Body of pancreas (tissue), 4 donors: ENCODE results near the gene IQSEC1. TPM values are rescaled to one million over a fixed set of nuclear protein-coding genes. Genes with fewer than 3 reads are reported as not detected.

Experiments
- ATAC-seq: fragments of 150-250 bp; one replicate; pipeline ENCODE4 v1.9.1; 2016
- DNase-seq, 4 donors: peaks; one replicate each; pipeline ENCODE4 v3.0.0-alpha.2; 2019
- H3K27ac ChIP-seq, 4 donors: fragments of 200-600 bp; sonication (generic); 1 replicate in 3 of 4; 2 replicates in 1 of 4; pipeline versions ENCODE4 v1.5.1 to v1.6.1; 2016 to 2019; ENCODE audit warnings: mild to moderate bottlenecking in 1 of 4, mixed read lengths in 1 of 4, moderate library complexity in 1 of 4
- H3K27me3 ChIP-seq, 2 donors: fragments of 200-600 bp; sonication (generic); one replicate each; pipeline ENCODE4 v1.6.0; 2016; ENCODE audit warnings: mild to moderate bottlenecking in 1 of 2
- H3K36me3 ChIP-seq, 2 donors: fragments of 200-600 bp; sonication (generic); replicated peaks in 1 of 2; 2 replicates each; pipeline ENCODE4 v1.5.1; 2016; ENCODE audit warnings: low read depth in 2 of 2; ENCODE audit not compliant: insufficient read depth in 1 of 2
- H3K4me1 ChIP-seq: fragments of 200-600 bp; sonication (generic); one replicate; pipeline ENCODE4 v1.6.0; 2016
- H3K4me3 ChIP-seq, 2 donors: fragments of 200-600 bp; sonication (generic); 1 replicate in 1 of 2; 2 replicates in 1 of 2; pipeline ENCODE4 v1.5.1; 2016 to 2019
- H3K9me3 ChIP-seq, 3 donors: fragments of 200-600 bp; sonication (generic); 1 replicate in 2 of 3; 2 replicates in 1 of 3; pipeline ENCODE4 v1.5.1; 2016
- CTCF ChIP-seq, 7 experiments: fragments of 450-650 bp in 4 of 7; fragments of 200-600 bp in 3 of 7; sonication (generic) in 3 of 7; IDR thresholded peaks; one replicate each; pipeline ENCODE4 v1.5.1; 2016 to 2019; ENCODE audit warnings: antibody characterized with exemption in 7 of 7
- POLR2A ChIP-seq, 3 donors: fragments of 450-650 bp; IDR thresholded peaks; one replicate each; pipeline ENCODE4 v1.6.1; 2016; ENCODE audit warnings: antibody characterized with exemption in 3 of 3, mild to moderate bottlenecking in 2 of 3
- WGBS, 2 donors: methylation state at CpG; one replicate each; pipeline ENCODE4 v1.1.5; 2017; 5-methylcytosine and 5-hydroxymethylcytosine counted together
- intact Hi-C: fragments of 100-400 bp; cut with DNase I; formaldehyde crosslinking; loops from one replicate; pipeline ENCODE4 v1.15.1; 2023
- total RNA-seq, 2 donors: library from RNA; depleted of rRNA; stranded (reverse); fragments of >200 nt; gene quantifications; one replicate each; pipeline ENCODE4 v1.1.0, GENCODE V29; 2016

Gene IQSEC1
- total RNA-seq, 2 donors from 2014 or later = 29.6 to 42.2 TPM

- DNase-seq (no peak), ATAC-seq (no peak)
- intact Hi-C loops = no loop called here
- Histone ChIP-seq H3K4me3 (no peak overlapping the region), H3K4me1 (peaks cover 6% of the 10 kb centered on the region), H3K27me3 (peaks cover 0 to 4% of the 10 kb centered on the region in 2 donors), H3K36me3 (no peaks in the 10 kb centered on the region), H3K27ac (no peak overlapping the region), H3K9me3 (no peaks in the 10 kb centered on the region)
- TF ChIP-seq CTCF (IDR thresholded peaks at IDR 0.05) (no peak), POLR2A (IDR thresholded peaks at IDR 0.05) (no peak)
- WGBS, 2 donors = 41 to 55% methylated on average over 3 of the region's 3 CpGs
These were observed 180.4 kb downstream of the IQSEC1 start for GRCh38 chr3:12892840-12893189.

- Histone ChIP-seq H3K4me1 (peaks cover 6% of the 10 kb centered on the region), H3K27me3 (peaks cover 0 to 4% of the 10 kb centered on the region in 2 donors), H3K9me3 (no peaks in the 10 kb centered on the region), H3K36me3 (no peaks in the 10 kb centered on the region), H3K27ac (no peak overlapping the region), H3K4me3 (no peak overlapping the region)
- DNase-seq (peak; percentile 43 to 59 (median 50)), ATAC-seq (peak; percentile 78)
- TF ChIP-seq POLR2A (IDR thresholded peaks at IDR 0.05) (no peak), CTCF (IDR thresholded peaks at IDR 0.05) (peak; percentile 77 to 97 (median 90))
- intact Hi-C loops = no loop called here
- WGBS, 2 donors = 10 to 11% methylated on average over 15 to 16 of the region's 16 CpGs
These were observed 181.0 kb downstream of the IQSEC1 start for GRCh38 chr3:12891985-12892839.

- H3K27ac ChIP-seq = no peak overlapping the region
- H3K9me3 ChIP-seq = no peaks in the 10 kb centered on the region
- ATAC-seq = no peak
These were observed 181.7 kb downstream of the IQSEC1 start for GRCh38 chr3:12891391-12891984.

DNA sequence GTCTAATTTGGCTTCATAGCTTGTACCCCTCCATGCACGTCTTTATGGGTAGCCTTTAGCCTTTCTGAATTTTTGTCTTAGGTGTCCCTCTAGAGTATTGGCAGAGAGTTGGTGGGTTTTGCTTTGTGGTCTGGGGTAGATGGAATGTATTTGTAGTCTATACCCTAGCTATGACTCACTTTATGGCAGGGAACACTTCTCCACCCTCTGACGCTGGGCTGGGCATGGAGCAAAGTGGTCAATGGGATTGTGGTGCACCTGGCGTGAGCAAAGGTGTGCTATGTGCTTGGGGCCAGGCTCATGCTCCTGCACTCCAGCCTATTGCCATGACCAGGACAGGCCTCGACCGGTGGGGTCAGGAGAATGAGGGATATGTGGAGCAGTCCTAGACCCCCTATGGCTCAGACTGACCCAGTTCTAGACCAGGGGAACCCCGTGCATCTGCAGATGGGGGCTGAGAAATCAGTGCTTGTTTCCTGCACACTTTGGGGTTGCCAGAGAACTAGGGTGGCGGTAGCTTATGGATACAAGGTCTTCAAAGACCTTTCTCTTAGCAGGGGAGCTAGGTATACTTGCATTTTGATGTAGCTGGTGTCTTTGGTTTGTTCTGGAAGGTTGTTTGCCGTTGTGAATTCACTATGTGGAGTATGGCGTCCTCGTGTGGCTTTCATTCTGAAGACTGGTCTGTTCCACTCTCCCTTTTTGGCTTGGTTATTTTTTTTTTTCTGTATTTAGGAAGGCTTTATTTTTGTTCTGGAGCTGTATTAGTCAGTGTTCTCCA, 182.4 kb downstream of the IQSEC1 start:
- H3K4me1 ChIP-seq = peaks cover 6% of the 10 kb centered on the region
- no peak for DNase-seq
- peaks cover 0 to 4% of the 10 kb centered on the region in 2 donors for H3K27me3 ChIP-seq
- no peaks in the 10 kb centered on the region for H3K9me3 ChIP-seq
- no peaks in the 10 kb centered on the region for H3K36me3 ChIP-seq
- H3K4me3 ChIP-seq = no peak overlapping the region
- intact Hi-C loops = no loop called here
- H3K27ac ChIP-seq = no peak overlapping the region
- no peak for TF ChIP-seq CTCF (IDR thresholded peaks at IDR 0.05)
- TF ChIP-seq POLR2A (IDR thresholded peaks at IDR 0.05) = no peak
- no peak for ATAC-seq
- WGBS, 2 donors = 78 to 84% methylated on average over 9 to 10 of the region's 10 CpGs

More at GRCh38 chr3:12891391-12891984, 181.7 kb downstream of the IQSEC1 start:
- no peak for DNase-seq
- TF ChIP-seq CTCF (IDR thresholded peaks at IDR 0.05) = no peak
- no peak for TF ChIP-seq POLR2A (IDR thresholded peaks at IDR 0.05)
- intact Hi-C loops = no loop called here
- 42 to 45% methylated on average over 8 to 9 of the region's 9 CpGs for WGBS, 2 donors
- no peaks in the 10 kb centered on the region for H3K36me3 ChIP-seq
- H3K4me3 ChIP-seq = no peak overlapping the region
- peaks cover 6% of the 10 kb centered on the region for H3K4me1 ChIP-seq
- peaks cover 0 to 4% of the 10 kb centered on the region in 2 donors for H3K27me3 ChIP-seq
